Upper lobe of left lung (tissue), 6 donors: ENCODE data around the gene CCDC200. TPM values are rescaled to one million over a fixed set of nuclear protein-coding genes. Genes with fewer than 3 reads are reported as not detected.

Source experiments
- ATAC-seq, 2 donors: fragments of 200-7000 bp; cut with Tn5 transposase; one replicate each; pipeline ENCODE4 v1.9.1; 2022; ENCODE audit warnings: mild to moderate bottlenecking in 2 of 2, moderate library complexity in 2 of 2; ENCODE audit not compliant: low FRiP score in 2 of 2
- DNase-seq, 2 donors: peaks; one replicate each; pipeline ENCODE4 v3.0.0-alpha.2; 2019 to 2020
- H3K27ac ChIP-seq, 4 donors: fragments of 200-600 bp; sonication (generic); one replicate each; pipeline ENCODE4 v1.5.1; 2016 to 2019
- H3K27me3 ChIP-seq, 4 donors: fragments of 200-600 bp; sonication (generic); one replicate each; pipeline ENCODE4 v1.5.1; 2017 to 2019
- H3K36me3 ChIP-seq, 4 donors: fragments of 200-600 bp; sonication (generic); one replicate each; pipeline ENCODE4 v1.5.1; 2016 to 2019
- H3K4me1 ChIP-seq, 4 donors: fragments of 200-600 bp; sonication (generic); one replicate each; pipeline ENCODE4 v1.5.1; 2018 to 2019
- H3K4me3 ChIP-seq, 4 donors: fragments of 200-600 bp; sonication (generic); one replicate each; pipeline ENCODE4 v1.5.1; 2017 to 2019; ENCODE audit warnings: mild to moderate bottlenecking in 2 of 4, moderate library complexity in 1 of 4
- H3K9me3 ChIP-seq, 4 donors: fragments of 200-600 bp; sonication (generic); one replicate each; pipeline ENCODE4 v1.5.1; 2018 to 2019
- CTCF ChIP-seq, 6 experiments: fragments of 450-650 bp in 4 of 6; fragments of 200-600 bp in 2 of 6; sonication (generic) in 2 of 6; IDR thresholded peaks; one replicate each; pipeline ENCODE4 v1.5.1; 2016 to 2019; ENCODE audit warnings: antibody characterized with exemption in 6 of 6
- EP300 ChIP-seq, 4 donors: sonication (generic); formaldehyde crosslinking; IDR thresholded peaks; one replicate each; pipeline ENCODE4 v1.5.1; 2017; ENCODE audit warnings: antibody characterized with exemption in 4 of 4, control low read depth in 2 of 4
- POLR2A ChIP-seq, 4 donors: fragments of 450-650 bp; IDR thresholded peaks; one replicate each; pipeline ENCODE4 v1.5.1; 2016 to 2017; ENCODE audit warnings: antibody characterized with exemption in 4 of 4, mild to moderate bottlenecking in 2 of 4
- POLR2AphosphoS5 ChIP-seq, 2 donors: sonication (generic); formaldehyde crosslinking; IDR thresholded peaks; one replicate each; pipeline ENCODE4 v1.5.1; 2017; ENCODE audit warnings: antibody characterized with exemption in 2 of 2
- WGBS, 2 donors: methylation state at CpG; one replicate each; pipeline ENCODE4 v1.1.5; 2017 to 2018; 5-methylcytosine and 5-hydroxymethylcytosine counted together
- total RNA-seq, 6 donors: library from RNA; depleted of rRNA in 4 of 6; stranded (reverse); fragments of >200 nt in 4 of 6; gene quantifications; one replicate each; pipeline versions ENCODE4 v1.1.0 to v1.2.1, GENCODE V29; 2016 to 2021
- donor health status: DM: no; HTN: no; CAD: no; lungs with moderate emphysema.
- donor health status: DM: no; HTN: yes; CAD: no; lungs with severe emphysema.

The CCDC200 gene
- total RNA-seq, 6 donors from 2014 or later: 8.4 TPM; not detected in 5

GRCh38 chr17:43215341-43215740 is 13.1 kb downstream of the CCDC200 start:
- peaks cover 14 to 24% (median 20%) of the 10 kb centered on the region in 4 donors for H3K4me1 ChIP-seq
- no peak for ATAC-seq
- no peaks in the 10 kb centered on the region for H3K27me3 ChIP-seq
- no peaks in the 10 kb centered on the region for H3K9me3 ChIP-seq
- 89 to 97% methylated on average over 3 of the region's 3 CpGs for WGBS, 2 donors
- no peak for TF ChIP-seq CTCF (IDR thresholded peaks at IDR 0.05)
- no peak for TF ChIP-seq POLR2AphosphoS5 (IDR thresholded peaks at IDR 0.05)
- TF ChIP-seq EP300 (IDR thresholded peaks at IDR 0.05): no peak
- TF ChIP-seq POLR2A (IDR thresholded peaks at IDR 0.05): no peak
- DNase-seq: no peak
- peaks cover 0 to 32% (median 15%) of the 10 kb centered on the region in 4 donors for H3K36me3 ChIP-seq
- H3K4me3 ChIP-seq: no peak overlapping the region
- H3K27ac ChIP-seq: no peak overlapping the region

- DNase-seq (no peak), ATAC-seq (no peak)
- H3K4me1 ChIP-seq: peaks cover 14 to 24% (median 20%) of the 10 kb centered on the region in 4 donors
- H3K9me3 ChIP-seq: no peaks in the 10 kb centered on the region
- H3K27me3 ChIP-seq: no peaks in the 10 kb centered on the region
- TF ChIP-seq POLR2AphosphoS5 (IDR thresholded peaks at IDR 0.05) (no peak), CTCF (IDR thresholded peaks at IDR 0.05) (no peak), POLR2A (IDR thresholded peaks at IDR 0.05) (no peak), EP300 (IDR thresholded peaks at IDR 0.05) (no peak)
- WGBS, 2 donors: 90 to 98% methylated on average over 2 of the region's 2 CpGs
- H3K27ac ChIP-seq: no peak overlapping the region
- H3K4me3 ChIP-seq: no peak overlapping the region
- H3K36me3 ChIP-seq: peaks cover 6 to 47% (median 25%) of the 10 kb centered on the region in 4 donors
Measured at GRCh38 chr17:43213545-43213944, 14.9 kb downstream of the CCDC200 start.

- TF ChIP-seq POLR2AphosphoS5 (IDR thresholded peaks at IDR 0.05): no peak
- no peak for TF ChIP-seq EP300 (IDR thresholded peaks at IDR 0.05)
- no peak for TF ChIP-seq POLR2A (IDR thresholded peaks at IDR 0.05)
- no peak for TF ChIP-seq CTCF (IDR thresholded peaks at IDR 0.05)
- no peaks in the 10 kb centered on the region for H3K27me3 ChIP-seq
- H3K27ac ChIP-seq: peak overlapping the region in 3 of 4 donors; percentile 89 to 94 (median 92)
- ATAC-seq (peak in 1 of 2 donors; percentile 43), DNase-seq (no peak)
- peaks cover 14 to 24% (median 20%) of the 10 kb centered on the region in 4 donors for H3K4me1 ChIP-seq
- 53 to 68% methylated on average over 6 to 7 of the region's 7 CpGs for WGBS, 2 donors
- no peaks in the 10 kb centered on the region for H3K9me3 ChIP-seq
- peaks cover 9 to 51% (median 30%) of the 10 kb centered on the region in 4 donors for H3K36me3 ChIP-seq
- peak overlapping the region; percentile 61 to 73 (median 67) for H3K4me3 ChIP-seq
Measured at GRCh38 chr17:43212641-43213490, 15.6 kb downstream of the CCDC200 start.

GRCh38 chr17:43211480-43212402 is 16.7 kb downstream of the CCDC200 start, which contains the start of gene TMEM106A:
TMEM106A (plus strand) TSS chr17:43211875; CDS start chr17:43213042, 1,167 bp downstream.
- H3K4me1 ChIP-seq: peaks cover 14 to 24% (median 20%) of the 10 kb centered on the region in 4 donors
- ATAC-seq (peak; percentile 91 to 95), DNase-seq (peak; percentile 83 to 91)
- H3K36me3 ChIP-seq: peaks cover 9 to 52% (median 30%) of the 10 kb centered on the region in 4 donors
- peak within 1 kb of the TSS; percentile 78 to 94 (median 90) for H3K27ac ChIP-seq
- TF ChIP-seq POLR2A (IDR thresholded peaks at IDR 0.05): peak in 1 of 4 donors; percentile 58
- TF ChIP-seq POLR2AphosphoS5 (IDR thresholded peaks at IDR 0.05): peak; percentile 39 to 85
- no peak for TF ChIP-seq EP300 (IDR thresholded peaks at IDR 0.05)
- TF ChIP-seq CTCF (IDR thresholded peaks at IDR 0.05): peak in 4 of 6 experiments; percentile 34 to 57 (median 39)
- 1% methylated on average over 32 to 46 of the region's 54 CpGs for WGBS, 2 donors
- peak within 1 kb of the TSS; percentile 61 to 73 (median 67) for H3K4me3 ChIP-seq
- no peaks in the 10 kb centered on the region for H3K27me3 ChIP-seq
- H3K9me3 ChIP-seq: no peaks in the 10 kb centered on the region
